Ovary (tissue), 9 donors: ENCODE results near the gene PSMD4. TPM values are rescaled to one million over a fixed set of nuclear protein-coding genes. Genes with fewer than 3 reads are reported as not detected.

Source experiments
- DNase-seq, 5 donors: peaks; one replicate each; pipeline ENCODE4 v3.0.0-alpha.2; 2019 to 2020
- H3K27ac ChIP-seq, 2 donors: fragments of 200-600 bp; one replicate each; pipeline versions ENCODE4 v1.5.1 to v1.8.0; 2019 to 2022
- H3K27me3 ChIP-seq: fragments of 200-600 bp; one replicate; pipeline ENCODE4 v1.8.0; 2022
- H3K36me3 ChIP-seq: fragments of 200-600 bp; sonication (generic); one replicate; pipeline ENCODE4 v1.5.1; 2019
- H3K4me1 ChIP-seq: one replicate; pipeline ENCODE4 v1.8.1; 2013; ENCODE audit warnings: mild to moderate bottlenecking, moderate library complexity; ENCODE audit not compliant: insufficient read depth
- H3K4me3 ChIP-seq: fragments of 200-600 bp; sonication (generic); one replicate; pipeline ENCODE4 v1.5.1; 2017
- H3K9me3 ChIP-seq, 2 donors: fragments of 200-600 bp in 1 of 2; sonication (generic) in 1 of 2; one replicate each; pipeline versions ENCODE4 v1.5.1 to v1.8.1; 2013 to 2019; ENCODE audit warnings: mild to moderate bottlenecking in 1 of 2, moderate library complexity in 1 of 2
- EP300 ChIP-seq: sonication (generic); formaldehyde crosslinking; IDR thresholded peaks from one replicate; pipeline ENCODE4 v1.6.1; 2017; ENCODE audit warnings: antibody characterized with exemption
- POLR2A ChIP-seq: fragments of 450-650 bp; IDR thresholded peaks from one replicate; pipeline ENCODE4 v1.6.1; 2017; ENCODE audit warnings: antibody characterized with exemption, mild to moderate bottlenecking, moderate library complexity
- WGBS, 3 donors: extraction: QIAGEN DNeasy Blood & Tissue Kit in 1 of 3; methylation state at CpG; one replicate each; pipeline versions ENCODE4 v1.1.5 to v1.1.7; 2013 to 2017; 5-methylcytosine and 5-hydroxymethylcytosine counted together
- intact Hi-C, 4 donors: fragments of 100-400 bp; cut with DNase I; formaldehyde crosslinking; loops; one replicate each; pipeline versions ENCODE4 v1.11.0 to v1.15.1; 2022 to 2023
- polyA plus RNA-seq, 2 donors: library from polyadenylated mRNA; stranded (reverse); fragments of 200-250 nt in 1 of 2; fragments of 350-450 nt in 1 of 2; fragmentation: Illumina TruSeq in 1 of 2; extraction: RNeasy Lipid Tissue Mini Kit (QIAGEN cat#74804) in 1 of 2; gene quantifications; one replicate each; pipeline ENCODE4 v1.2.3, GENCODE V29; 2013 to 2014
- total RNA-seq, 7 donors: library from RNA; depleted of rRNA in 2 of 7; stranded (reverse); fragments of >200 nt in 2 of 7; fragmentation: NEBNext Ultra II Directional in 3 of 7; extraction: Animal tissue kit (Norgen Biotek cat#: 25700) in 3 of 7; gene quantifications; one replicate each; pipeline versions ENCODE4 v1.1.0 to v1.2.4, GENCODE V29; 2016 to 2023
- TF ChIP-seq, protein P1 (sequence below), 3 donors: fragments of 450-650 bp in 2 of 3; fragments of 200-600 bp in 1 of 3; IDR thresholded peaks; one replicate each; pipeline versions ENCODE4 v1.5.1 to v1.8.0; 2016 to 2022; ENCODE audit warnings: antibody characterized with exemption in 3 of 3, mild to moderate bottlenecking in 1 of 3
- donor health status: DM: no; HTN: no; CAD: no; lungs with moderate emphysema.
- donor health status: DM: no; HTN: no; CAD: no.
- donor health status: Bipolar disorder and iron deficiency.
- donor health status: DM: yes; HTN: yes; CAD: no.
- donor health status: DM: no; HTN: no; CAD: no.
- donor health status: DM: yes; HTN: yes; CAD: no.

The PSMD4 gene
- total and polyA plus RNA-seq, 9 donors: 78.1 to 167 (median 108) TPM

DNA sequence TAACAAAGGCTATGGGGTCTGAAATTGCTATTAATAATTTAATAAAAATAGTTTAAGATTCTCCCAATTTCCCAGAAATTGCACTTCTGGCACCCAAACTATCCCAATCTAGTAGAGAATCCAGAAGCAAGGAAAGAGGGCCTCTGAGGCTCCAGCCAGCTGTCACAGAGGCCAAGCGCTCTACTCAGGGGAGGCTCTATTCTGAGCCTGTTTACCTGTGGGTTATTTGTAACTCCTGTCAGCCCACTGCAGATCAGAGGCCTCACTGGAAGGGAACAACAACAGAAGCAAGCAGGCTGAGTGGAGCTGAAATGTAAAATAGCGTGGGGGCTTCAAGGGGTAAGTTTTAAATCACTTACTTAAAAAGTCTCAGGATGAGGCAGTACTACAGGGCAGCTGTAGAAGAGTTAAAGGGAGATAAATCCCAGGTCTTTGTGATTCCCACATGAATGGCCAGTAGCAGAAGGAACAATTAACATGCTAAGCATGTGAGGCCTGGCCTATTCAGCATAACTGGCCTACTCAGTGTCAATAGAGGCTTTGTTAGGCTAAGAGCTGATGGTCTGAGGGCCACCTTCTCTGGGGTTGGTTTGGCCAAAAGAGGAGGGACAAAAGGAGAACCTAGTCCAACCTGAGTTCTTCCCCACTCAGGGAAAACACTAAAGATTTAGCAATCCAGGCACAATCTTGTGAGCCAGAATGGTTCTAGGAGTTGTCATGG, 40.4 kb downstream of the PSMD4 start:
- no peaks in the 10 kb centered on the region for H3K27me3 ChIP-seq
- no peaks in the 10 kb centered on the region for H3K9me3 ChIP-seq
- WGBS, 3 donors: 79 to 91% (median 87%) methylated on average over 2 of the region's 2 CpGs
- TF ChIP-seq POLR2A: no peak
- TF ChIP-seq EP300: no peak
- TF ChIP-seq, protein P1, sequence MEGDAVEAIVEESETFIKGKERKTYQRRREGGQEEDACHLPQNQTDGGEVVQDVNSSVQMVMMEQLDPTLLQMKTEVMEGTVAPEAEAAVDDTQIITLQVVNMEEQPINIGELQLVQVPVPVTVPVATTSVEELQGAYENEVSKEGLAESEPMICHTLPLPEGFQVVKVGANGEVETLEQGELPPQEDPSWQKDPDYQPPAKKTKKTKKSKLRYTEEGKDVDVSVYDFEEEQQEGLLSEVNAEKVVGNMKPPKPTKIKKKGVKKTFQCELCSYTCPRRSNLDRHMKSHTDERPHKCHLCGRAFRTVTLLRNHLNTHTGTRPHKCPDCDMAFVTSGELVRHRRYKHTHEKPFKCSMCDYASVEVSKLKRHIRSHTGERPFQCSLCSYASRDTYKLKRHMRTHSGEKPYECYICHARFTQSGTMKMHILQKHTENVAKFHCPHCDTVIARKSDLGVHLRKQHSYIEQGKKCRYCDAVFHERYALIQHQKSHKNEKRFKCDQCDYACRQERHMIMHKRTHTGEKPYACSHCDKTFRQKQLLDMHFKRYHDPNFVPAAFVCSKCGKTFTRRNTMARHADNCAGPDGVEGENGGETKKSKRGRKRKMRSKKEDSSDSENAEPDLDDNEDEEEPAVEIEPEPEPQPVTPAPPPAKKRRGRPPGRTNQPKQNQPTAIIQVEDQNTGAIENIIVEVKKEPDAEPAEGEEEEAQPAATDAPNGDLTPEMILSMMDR (IDR thresholded peaks at IDR 0.05): no peak
- H3K4me3 ChIP-seq: no peak overlapping the region
- no peak overlapping the region for H3K27ac ChIP-seq
- H3K36me3 ChIP-seq: no peaks in the 10 kb centered on the region
- no peaks in the 10 kb centered on the region for H3K4me1 ChIP-seq
- DNase-seq: no peak
- intact Hi-C loops: loop anchor here in 2 of 4 donors (5.0 to 10.0 kb wide), 2 partner anchors 47 to 100 kb away; partner anchors contain the start of gene PSMB4 (in 1 of the 2)

DNA sequence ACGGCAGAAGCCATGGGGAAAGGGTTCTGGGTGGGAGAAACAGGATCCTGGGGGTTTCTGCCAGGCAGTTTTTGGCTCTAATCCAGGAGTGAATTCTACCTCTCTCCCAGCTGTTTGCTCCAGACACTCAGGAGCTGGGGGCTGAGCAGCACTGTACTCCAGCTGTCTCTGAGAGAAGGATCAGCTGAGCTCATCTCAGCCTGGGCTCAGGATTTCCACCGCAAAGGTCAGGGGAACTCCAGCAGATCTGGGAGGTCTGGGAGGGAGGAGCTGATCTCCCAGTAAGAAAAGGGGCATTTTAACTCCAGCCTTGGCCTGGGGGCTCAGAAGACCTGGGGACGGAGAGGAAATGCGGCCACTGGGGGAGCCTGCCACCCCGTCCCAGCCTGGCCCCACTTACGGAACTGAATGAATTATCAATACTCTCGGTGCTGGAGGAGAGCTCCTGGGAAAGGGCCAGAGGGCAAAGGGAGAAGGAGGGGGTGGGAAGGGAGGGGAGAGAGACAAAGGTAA, 55.3 kb downstream of the PSMD4 start:
- H3K27ac ChIP-seq: peak overlapping the region in 1 of 2 donors; percentile 26
- no peak for TF ChIP-seq POLR2A
- TF ChIP-seq, protein P1 (IDR thresholded peaks at IDR 0.05): no peak
- TF ChIP-seq EP300: no peak
- intact Hi-C loops: no loop called here
- no peaks in the 10 kb centered on the region for H3K36me3 ChIP-seq
- 10 to 13% (median 13%) methylated on average over 7 of the region's 7 CpGs for WGBS, 3 donors
- no peaks in the 10 kb centered on the region for H3K27me3 ChIP-seq
- H3K4me3 ChIP-seq: no peak overlapping the region
- peak in 4 of 5 donors; percentile 27 to 61 (median 48) for DNase-seq
- H3K4me1 ChIP-seq: peaks cover 29% of the 10 kb centered on the region
- H3K9me3 ChIP-seq: no peaks in the 10 kb centered on the region

DNA sequence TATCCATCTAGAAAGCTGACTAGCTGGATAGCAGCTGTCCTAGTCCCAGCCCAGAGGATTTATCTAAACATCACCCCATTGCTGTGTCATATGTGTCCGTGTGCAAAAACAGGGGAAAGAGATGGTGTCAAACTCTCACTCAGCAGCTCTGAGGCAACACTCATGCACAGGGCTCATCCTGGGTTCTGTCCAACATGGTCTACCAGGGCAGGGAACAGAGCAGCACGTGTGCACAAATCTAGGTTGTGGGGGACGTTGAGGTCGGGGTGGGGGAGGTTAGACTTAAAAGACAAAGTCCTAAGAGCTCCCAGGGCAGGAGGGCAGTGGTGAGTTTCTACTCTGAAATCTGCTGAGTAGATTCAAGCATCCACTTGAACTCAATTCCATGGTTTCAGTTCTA, 56.5 kb downstream of the PSMD4 start:
- Histone ChIP-seq H3K27me3 (no peaks in the 10 kb centered on the region), H3K27ac (peak overlapping the region in 1 of 2 donors; percentile 69), H3K4me1 (peaks cover 29% of the 10 kb centered on the region), H3K4me3 (no peak overlapping the region), H3K9me3 (no peaks in the 10 kb centered on the region), H3K36me3 (no peaks in the 10 kb centered on the region)
- WGBS, 3 donors: 33 to 39% (median 35%) methylated on average over 4 of the region's 4 CpGs
- intact Hi-C loops: no loop called here
- TF ChIP-seq, protein P1 (IDR thresholded peaks at IDR 0.05): no peak
- peak in 1 of 5 donors; percentile 29 for DNase-seq

DNA sequence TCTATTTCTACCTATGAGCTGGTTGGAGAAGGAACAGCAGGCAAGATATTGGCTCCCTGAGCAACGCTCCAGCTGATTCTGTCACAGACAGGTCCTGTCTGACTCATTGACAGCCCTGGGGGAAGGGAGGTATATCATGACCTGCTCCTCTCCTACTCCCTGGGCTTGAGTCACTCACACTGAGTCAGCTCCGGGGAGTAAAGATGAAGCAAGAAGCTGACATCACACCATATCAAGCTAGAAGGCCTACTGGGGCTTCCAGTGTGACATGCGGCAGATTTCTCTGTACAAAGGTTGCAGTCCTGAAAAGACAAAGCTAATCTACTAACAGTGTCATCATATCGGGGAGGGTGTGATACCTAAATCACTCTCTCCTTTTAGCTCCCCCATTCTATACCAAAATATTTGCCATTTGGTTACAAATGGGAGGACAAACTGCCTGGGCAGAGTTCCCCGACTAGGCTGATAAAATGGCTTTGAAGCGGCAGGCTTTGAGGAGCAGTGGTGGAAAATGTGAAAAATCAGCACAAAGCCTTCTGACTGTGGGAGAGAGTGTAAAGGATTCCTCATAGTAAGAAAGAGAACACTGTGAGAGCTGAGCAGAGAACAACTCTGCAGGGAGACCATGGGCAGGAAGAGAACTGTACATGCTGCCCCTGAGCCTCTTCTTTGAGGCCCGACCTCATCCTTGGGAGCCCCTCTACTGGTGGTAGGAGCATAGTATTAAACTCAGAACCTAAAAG, 57.2 kb downstream of the PSMD4 start:
- Histone ChIP-seq H3K9me3 (no peaks in the 10 kb centered on the region), H3K36me3 (no peaks in the 10 kb centered on the region), H3K27me3 (no peaks in the 10 kb centered on the region), H3K27ac (peak overlapping the region; percentile 49 to 69), H3K4me1 (peaks cover 29% of the 10 kb centered on the region), H3K4me3 (no peak overlapping the region)
- WGBS, 3 donors: 4 to 13% (median 7%) methylated on average over 7 of the region's 7 CpGs
- intact Hi-C loops: no loop called here
- DNase-seq: peak; percentile 62 to 91 (median 75)
- TF ChIP-seq POLR2A (peak; percentile 22), EP300 (peak; percentile 39)
- TF ChIP-seq, protein P1 (IDR thresholded peaks at IDR 0.05): no peak
